HepG2 (cell line): ENCODE results near the gene SEZ6.
A peak's percentile ranks its signal among the peaks of the same experiment; 100 is the strongest.

Experiments
- AFF4 ChIP-seq: sonication (generic); formaldehyde crosslinking; IDR thresholded peaks from 2 replicates; pipeline ENCODE4 v1.4.0; 2020; ENCODE audit warnings: missing genetic modification reagents
- BORCS8-MEF2B ChIP-seq: sonication (generic); formaldehyde crosslinking; IDR thresholded peaks from 2 replicates; pipeline ENCODE4 v1.8.0; 2022; ENCODE audit warnings: mild to moderate bottlenecking, missing genetic modification reagents
- CEBPB ChIP-seq: IDR thresholded peaks from 2 replicates; pipeline ENCODE4 v1.6.1; 2011; ENCODE audit warnings: low read depth, low read length, improper control_type of control experiment, borderline replicate concordance
- GTF2F1 ChIP-seq: fragments of 150-350 bp; IDR thresholded peaks from 2 replicates; pipeline ENCODE4 v1.6.1; 2014; ENCODE audit warnings: low read length
- KLF16 ChIP-seq, 2 experiments: sonication (generic) in 1 of 2; formaldehyde crosslinking in 1 of 2; IDR thresholded peaks; 2 replicates each; pipeline versions ENCODE4 v1.6.1 to v1.8.0; 2016 to 2023; ENCODE audit warnings: missing genetic modification reagents in 2 of 2, missing compliant biosample characterization in 1 of 2
- NRL ChIP-seq: sonication (generic); formaldehyde crosslinking; IDR thresholded peaks from 2 replicates; pipeline ENCODE4 v1.5.0; 2020; ENCODE audit warnings: missing genetic modification reagents, mild to moderate bottlenecking, moderate library complexity, borderline replicate concordance
- TSC22D2 ChIP-seq: sonication (generic); formaldehyde crosslinking; IDR thresholded peaks from 2 replicates; pipeline ENCODE4 v1.5.1; 2020; ENCODE audit warnings: missing genetic modification reagents, mild to moderate bottlenecking, borderline replicate concordance
- UBTF ChIP-seq: sonication (generic); formaldehyde crosslinking; IDR thresholded peaks from 2 replicates; pipeline ENCODE4 v1.4.0; 2020; ENCODE audit warnings: mild to moderate bottlenecking, missing genetic modification reagents

GRCh38 chr17:28949185-28950016 is 56.4 kb downstream of the SEZ6 start:
- TF ChIP-seq BORCS8-MEF2B (CRISPR knock-in tag), result no peak
- TF ChIP-seq GTF2F1, result no peak
- TF ChIP-seq CEBPB, result no peak
- no peak for TF ChIP-seq AFF4
- TF ChIP-seq NRL, result no peak
- peak; percentile 76 for TF ChIP-seq UBTF (CRISPR knock-in tag)
- TF ChIP-seq KLF16 (CRISPR knock-in tag; IDR thresholded peaks at IDR 0.05), result 0 out of 4 replicates have a peak, but pooled peaks of 1 of the 2 experiments have one; percentile 24
- no peak for TF ChIP-seq TSC22D2 (CRISPR knock-in tag)
